Measurements from ENCODE around the gene DHX35. TPM values are rescaled to one million over a fixed set of nuclear protein-coding genes. Genes with fewer than 3 reads are reported as not detected.
"Not testable (repeated sequence)": the region's sequence is repeated elsewhere in the genome, so short reads cannot be mapped to it uniquely, and the experiment has no call there.

DHX35 gene
- total RNA-seq, 1 donor from 2014 or later, result 15.4 TPM

DNA sequence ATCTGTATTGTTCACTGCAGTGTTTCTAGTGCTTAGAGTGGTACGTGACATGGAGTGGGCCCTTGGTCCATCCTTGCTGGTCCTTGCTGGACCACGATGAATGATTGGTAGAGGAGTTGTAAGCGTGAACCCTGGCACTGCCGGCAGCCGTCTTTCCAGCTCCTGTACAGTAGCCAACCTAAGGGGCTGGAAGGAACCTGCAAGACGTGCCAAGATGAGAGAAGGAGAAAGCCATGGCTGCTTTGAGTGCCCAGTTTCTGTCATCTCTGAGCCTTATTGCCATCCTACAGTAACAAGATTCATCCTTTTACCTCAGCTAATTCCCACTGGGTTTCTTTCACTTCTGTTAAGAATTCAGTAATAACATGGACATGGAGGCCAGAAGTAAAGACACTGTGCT, 5.9 kb downstream of the DHX35 start:
- DNase-seq (no peak), ATAC-seq (no peak)
- intact Hi-C loops (cut with micrococcal nuclease), result no loop called here

DNA sequence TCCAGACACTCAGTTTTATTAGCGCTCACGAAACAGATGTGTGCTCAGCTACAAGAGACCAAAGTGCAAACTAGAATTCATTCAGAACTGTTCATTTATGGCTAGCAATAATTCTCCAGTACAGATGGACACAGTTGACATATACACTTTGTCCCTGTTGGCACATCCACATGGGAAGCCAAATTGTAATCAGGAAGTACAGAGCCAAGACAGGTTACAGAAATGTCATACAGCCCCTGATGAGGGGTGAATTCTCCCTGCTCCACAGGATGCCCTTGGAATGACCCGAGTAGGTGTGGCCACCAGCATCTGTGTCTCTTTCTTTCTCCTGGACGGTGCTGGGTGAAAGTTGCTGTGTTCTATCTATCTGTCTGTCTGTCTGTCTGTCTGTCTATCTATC, 7.6 kb downstream of the DHX35 start:
- ATAC-seq (peak; percentile 50), DNase-seq (no peak)
- intact Hi-C loops (cut with micrococcal nuclease), result no loop called here

GRCh38 chr20:38970302-38970701, 8.2 kb downstream of the DHX35 start:
- intact Hi-C loops (cut with micrococcal nuclease), result no loop called here
- DNase-seq (no peak), ATAC-seq (no peak)

DNA sequence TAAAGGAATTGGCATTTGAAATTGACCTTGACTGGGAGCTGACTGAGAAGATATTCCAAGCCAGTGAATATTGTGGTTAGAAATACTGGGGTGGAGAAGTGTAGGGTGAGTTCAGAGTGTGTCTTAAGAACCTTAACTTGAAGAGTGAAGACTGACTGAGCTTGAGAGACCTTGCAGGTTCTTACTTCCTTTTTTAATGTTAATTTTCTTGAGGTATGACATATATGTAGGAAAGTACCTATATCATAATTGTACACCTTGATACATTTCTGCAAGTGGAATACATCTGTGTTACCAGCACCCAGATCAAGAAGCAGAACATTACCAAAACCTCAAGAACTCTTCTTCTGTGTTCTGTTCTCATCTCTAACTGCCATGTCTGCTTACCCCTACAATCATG, 11.0 kb downstream of the DHX35 start:
- intact Hi-C loops (cut with micrococcal nuclease), result no loop called here
- DNase-seq, result no peak
- ATAC-seq, result no peak

DNA sequence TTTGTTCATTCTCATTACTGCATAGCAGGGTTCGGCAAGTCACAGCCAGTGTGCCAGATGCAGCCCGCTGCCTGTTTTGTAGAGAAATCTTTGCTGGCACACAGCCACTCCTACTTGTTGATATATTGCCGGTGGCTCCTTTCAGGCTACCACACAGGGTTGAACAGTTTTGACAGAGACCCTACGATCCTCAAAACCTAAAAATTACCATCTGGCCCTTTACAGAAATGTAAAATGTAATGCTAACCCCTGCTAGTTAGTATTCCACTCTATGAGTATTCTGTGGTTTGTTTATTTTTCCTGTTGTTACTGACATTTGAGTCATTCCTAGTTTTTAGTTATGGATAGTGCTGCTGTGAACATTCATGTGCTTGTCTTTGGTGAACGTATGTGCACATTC, 11.5 kb downstream of the DHX35 start:
- intact Hi-C loops (cut with micrococcal nuclease), result no loop called here
- ATAC-seq, result peak; percentile 73
- peak; percentile 54 for DNase-seq

- no peak for ATAC-seq
- DNase-seq, result no peak
- intact Hi-C loops (cut with micrococcal nuclease), result no loop called here
These were observed 13.5 kb downstream of the DHX35 start for GRCh38 chr20:38975539-38976120.

- DNase-seq (no peak), ATAC-seq (peak; percentile 79)
- intact Hi-C loops (cut with micrococcal nuclease), result no loop called here
These were observed 17.3 kb downstream of the DHX35 start for GRCh38 chr20:38979434-38979833.

GRCh38 chr20:38979842-38980241, 17.7 kb downstream of the DHX35 start:
- DNase-seq, result no peak
- intact Hi-C loops (cut with micrococcal nuclease), result no loop called here
- peak; percentile 54 for ATAC-seq

- no peak for DNase-seq
- intact Hi-C loops (cut with micrococcal nuclease), result no loop called here
- ATAC-seq, result no peak
These were observed 20.1 kb downstream of the DHX35 start for GRCh38 chr20:38982291-38982690.

GRCh38 chr20:38985060-38985459, 22.9 kb downstream of the DHX35 start:
- intact Hi-C loops (cut with micrococcal nuclease), result no loop called here
- DNase-seq, result no peak
- ATAC-seq, result peak; percentile 7

GRCh38 chr20:38985603-38986170, 23.5 kb downstream of the DHX35 start:
- ATAC-seq (peak; percentile 91), DNase-seq (no peak)
- intact Hi-C loops (cut with micrococcal nuclease), result no loop called here

- ATAC-seq (peak; percentile 42), DNase-seq (no peak)
- intact Hi-C loops (cut with micrococcal nuclease), result no loop called here
These were observed 24.5 kb downstream of the DHX35 start for GRCh38 chr20:38986663-38987062.

- intact Hi-C loops (cut with micrococcal nuclease), result no loop called here
- DNase-seq (no peak), ATAC-seq (no peak)
These were observed 25.6 kb downstream of the DHX35 start for GRCh38 chr20:38987777-38988176.

DNA sequence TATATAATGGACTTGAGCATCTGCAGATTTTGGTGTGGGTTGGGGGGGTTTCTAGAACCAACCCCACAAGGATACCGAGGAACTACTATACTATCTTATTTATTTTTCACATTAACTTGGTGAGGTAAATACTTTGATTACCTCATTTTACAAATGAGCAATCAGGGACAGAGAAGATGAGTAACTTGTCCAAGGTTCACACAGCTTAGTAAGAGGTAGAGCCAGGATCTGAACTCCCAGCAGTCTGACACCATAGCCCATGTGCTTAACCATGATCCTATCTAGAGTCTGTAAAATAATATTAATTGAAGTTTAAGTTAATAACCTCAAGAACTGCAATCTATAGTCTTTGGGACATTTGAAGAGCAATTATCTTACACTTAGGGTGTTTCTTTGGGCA, 28.6 kb downstream of the DHX35 start:
- intact Hi-C loops (cut with micrococcal nuclease), result no loop called here
- no peak for DNase-seq
- no peak for ATAC-seq

GRCh38 chr20:38991814-38992704, 29.9 kb downstream of the DHX35 start:
- intact Hi-C loops (cut with micrococcal nuclease), result no loop called here
- no peak for ATAC-seq
- no peak for DNase-seq

DNA sequence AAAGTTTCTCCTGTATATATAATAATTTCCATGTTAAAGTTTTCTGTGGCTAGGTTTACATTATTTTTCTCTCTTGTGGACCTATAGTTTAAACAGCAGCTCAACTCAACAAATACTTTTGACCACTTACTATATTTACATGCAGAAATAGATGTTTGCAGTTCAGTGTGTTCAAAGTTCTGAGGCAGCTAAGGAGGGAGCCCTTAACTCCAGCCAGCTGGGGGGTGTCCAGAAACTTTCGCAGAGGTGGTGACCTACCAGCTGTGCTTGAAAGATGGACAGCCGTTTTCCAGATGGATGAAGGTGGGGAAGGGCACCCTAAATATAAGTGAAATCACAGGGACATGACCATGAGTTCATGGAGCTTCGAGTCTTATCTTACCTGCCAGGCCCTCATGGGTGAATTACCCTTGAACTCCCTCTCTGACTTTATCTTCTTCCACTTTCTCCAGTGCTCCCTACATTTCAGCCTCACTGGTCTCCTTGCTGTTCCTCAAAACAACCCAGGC, 33.4 kb downstream of the DHX35 start:
- DNase-seq, result no peak
- peak; percentile 38 for ATAC-seq
- intact Hi-C loops (cut with micrococcal nuclease), result no loop called here

DNA sequence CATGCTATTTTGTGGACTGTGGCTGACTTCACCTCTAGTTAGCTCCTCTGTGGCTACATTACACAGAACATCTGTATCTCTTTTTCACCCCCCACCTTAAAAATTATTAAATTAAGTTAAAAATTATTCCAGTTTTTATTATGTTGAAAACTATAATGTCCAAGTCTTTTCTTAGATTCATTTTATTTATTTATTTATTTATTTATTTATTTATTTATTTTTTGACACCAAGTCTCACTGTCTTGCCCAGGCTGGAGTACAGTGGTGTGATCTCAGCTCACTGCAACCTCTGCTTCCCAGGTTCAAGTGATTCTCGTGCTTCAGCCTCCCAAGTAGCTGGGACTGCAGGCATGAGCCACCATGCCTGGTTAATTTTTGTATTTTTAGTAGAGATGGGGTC, 34.7 kb downstream of the DHX35 start:
- intact Hi-C loops (cut with micrococcal nuclease); ATAC-seq; DNase-seq: not testable (repeated sequence)

- DNase-seq (no peak), ATAC-seq (no peak)
- intact Hi-C loops (cut with micrococcal nuclease), result no loop called here
These were observed 35.5 kb downstream of the DHX35 start for GRCh38 chr20:38997622-38998021.

DNA sequence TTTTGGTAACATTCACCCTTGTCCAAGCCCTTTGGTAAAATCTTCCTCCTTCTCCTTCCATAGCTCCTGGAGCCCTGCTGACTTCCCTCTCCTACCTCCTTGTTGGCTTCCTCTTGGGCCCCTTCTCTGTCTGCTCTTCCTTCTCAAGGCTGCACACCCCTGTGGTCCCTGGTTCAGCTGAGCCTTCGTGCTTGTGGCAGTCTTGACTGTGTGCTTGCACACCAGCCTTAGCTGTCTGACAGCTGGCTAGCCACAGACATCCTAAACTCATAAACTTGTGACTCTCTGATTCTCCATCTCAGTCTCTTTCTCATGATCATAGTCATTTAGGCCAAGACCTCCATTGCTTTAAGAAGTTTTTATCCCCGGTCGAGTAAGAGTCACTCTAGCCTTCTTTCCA, 37.1 kb downstream of the DHX35 start:
- no peak for ATAC-seq
- intact Hi-C loops (cut with micrococcal nuclease), result no loop called here
- DNase-seq, result no peak

All from left ventricle myocardium superior (tissue), 1 donor.